Memory B cell (primary cell): ENCODE results near the gene XRN2.
"Not testable (repeated sequence)": the region's sequence is repeated elsewhere in the genome, so short reads cannot be mapped to it uniquely, and the experiment has no call there.

Experiments used
- ATAC-seq: fragments of 150-1000 bp; cut with Tn5 transposase; 2 replicates; pipeline ENCODE4 v1.10.0; 2021; ENCODE audit warnings: low read depth, mild to moderate bottlenecking, moderate library complexity
- DNase-seq, 2 donors: peaks; one replicate each; pipeline ENCODE4 v3.0.0; 2022; ENCODE audit warnings: low spot score in 2 of 2
- H3K27ac Mint-ChIP-seq: one replicate; pipeline ENCODE4 v1.8.0; 2022; ENCODE audit warnings: mild to moderate bottlenecking, moderate library complexity, mixed read lengths
- H3K27me3 Mint-ChIP-seq: one replicate; pipeline ENCODE4 v1.8.0; 2022; ENCODE audit warnings: mixed read lengths
- H3K36me3 Mint-ChIP-seq: one replicate; pipeline ENCODE4 v1.8.0; 2022; ENCODE audit warnings: mild to moderate bottlenecking, mixed read lengths
- H3K4me1 Mint-ChIP-seq: one replicate; pipeline ENCODE4 v1.8.0; 2022; ENCODE audit warnings: mixed read lengths
- H3K4me3 Mint-ChIP-seq: one replicate; pipeline ENCODE4 v1.8.0; 2022; ENCODE audit warnings: mild to moderate bottlenecking, moderate library complexity, mixed read lengths
- H3K9me3 Mint-ChIP-seq: one replicate; pipeline ENCODE4 v1.8.0; 2022; ENCODE audit warnings: mixed read lengths

Gene XRN2

GRCh38 chr20:21393166-21393565, 90.0 kb downstream of the XRN2 start:
- ATAC-seq (no peak), DNase-seq (no peak)
- Mint-ChIP-seq H3K36me3 (peaks cover 15% of the 10 kb centered on the region), H3K4me1 (peaks cover 10% of the 10 kb centered on the region), H3K4me3 (no peak overlapping the region), H3K9me3 (no peaks in the 10 kb centered on the region), H3K27ac (no peak overlapping the region), H3K27me3 (peaks cover 18% of the 10 kb centered on the region)

- Mint-ChIP-seq H3K4me3 (no peak overlapping the region), H3K4me1 (peaks cover 10% of the 10 kb centered on the region), H3K36me3 (peaks cover 15% of the 10 kb centered on the region), H3K27me3 (peaks cover 23% of the 10 kb centered on the region), H3K9me3 (no peaks in the 10 kb centered on the region), H3K27ac (no peak overlapping the region)
- DNase-seq (no peak), ATAC-seq (no peak)
Measured at GRCh38 chr20:21393816-21394519, 90.8 kb downstream of the XRN2 start.

- H3K4me1 Mint-ChIP-seq = peaks cover 10% of the 10 kb centered on the region
- peaks cover 25% of the 10 kb centered on the region for H3K27me3 Mint-ChIP-seq
- H3K27ac Mint-ChIP-seq = no peak overlapping the region
- no peak for ATAC-seq
- H3K36me3 Mint-ChIP-seq = peaks cover 15% of the 10 kb centered on the region
- H3K4me3 Mint-ChIP-seq = no peak overlapping the region
- H3K9me3 Mint-ChIP-seq = no peaks in the 10 kb centered on the region
- no peak for DNase-seq
Measured at GRCh38 chr20:21394551-21394950, 91.4 kb downstream of the XRN2 start.

GRCh38 chr20:21395051-21395665, 92.0 kb downstream of the XRN2 start:
- Mint-ChIP-seq H3K4me3 (no peak overlapping the region), H3K27me3 (peaks cover 25% of the 10 kb centered on the region), H3K36me3 (peaks cover 13% of the 10 kb centered on the region), H3K9me3 (no peaks in the 10 kb centered on the region), H3K27ac (no peak overlapping the region), H3K4me1 (peaks cover 10% of the 10 kb centered on the region)
- ATAC-seq (no peak), DNase-seq (no peak)

- Mint-ChIP-seq H3K36me3 (peaks cover 6% of the 10 kb centered on the region), H3K4me3 (no peak overlapping the region), H3K27me3 (peaks cover 28% of the 10 kb centered on the region), H3K4me1 (peaks cover 10% of the 10 kb centered on the region), H3K9me3 (no peaks in the 10 kb centered on the region), H3K27ac (no peak overlapping the region)
- ATAC-seq (no peak), DNase-seq (peak in 1 of 2 donors; percentile 23)
Measured at GRCh38 chr20:21395666-21396598, 92.8 kb downstream of the XRN2 start.

- no peak overlapping the region for H3K27ac Mint-ChIP-seq
- no peaks in the 10 kb centered on the region for H3K9me3 Mint-ChIP-seq
- DNase-seq (peak in 1 of 2 donors; percentile 26), ATAC-seq (no peak)
- peaks cover 8% of the 10 kb centered on the region for H3K4me1 Mint-ChIP-seq
- H3K27me3 Mint-ChIP-seq = peaks cover 23% of the 10 kb centered on the region
- H3K36me3 Mint-ChIP-seq = peaks cover 3% of the 10 kb centered on the region
- no peak overlapping the region for H3K4me3 Mint-ChIP-seq
Measured at GRCh38 chr20:21396599-21397340, 93.6 kb downstream of the XRN2 start.

GRCh38 chr20:21397341-21398108, 94.4 kb downstream of the XRN2 start, which contains the start of gene NKX2-4:
Gene NKX2-4 (minus strand): TSS chr20:21397526. CDS start chr20:21397399, 127 bp downstream.
- Mint-ChIP-seq H3K4me3 (no peak within 1 kb of the TSS), H3K36me3 (no peaks in the 10 kb centered on the region), H3K4me1 (peaks cover 5% of the 10 kb centered on the region), H3K27ac (no peak within 1 kb of the TSS), H3K9me3 (no peaks in the 10 kb centered on the region), H3K27me3 (peaks cover 19% of the 10 kb centered on the region)
- DNase-seq (no peak), ATAC-seq (no peak)

GRCh38 chr20:21398109-21399004, 95.2 kb downstream of the XRN2 start:
- Mint-ChIP-seq H3K9me3 (no peaks in the 10 kb centered on the region), H3K27me3 (peaks cover 15% of the 10 kb centered on the region), H3K36me3 (no peaks in the 10 kb centered on the region), H3K4me1 (peaks cover 2% of the 10 kb centered on the region), H3K4me3 (no peak overlapping the region), H3K27ac (no peak overlapping the region)
- ATAC-seq (no peak), DNase-seq (no peak)

- ATAC-seq = no peak
- Mint-ChIP-seq H3K27me3 (peaks cover 16% of the 10 kb centered on the region), H3K9me3 (no peaks in the 10 kb centered on the region), H3K4me3 (no peak overlapping the region), H3K4me1 (peaks cover 2% of the 10 kb centered on the region), H3K27ac (no peak overlapping the region), H3K36me3 (no peaks in the 10 kb centered on the region)
- no peak for DNase-seq
Measured at GRCh38 chr20:21399005-21399475, 95.9 kb downstream of the XRN2 start.

- H3K27ac Mint-ChIP-seq = no peak overlapping the region
- H3K27me3 Mint-ChIP-seq = peaks cover 18% of the 10 kb centered on the region
- no peak for ATAC-seq
- peaks cover 2% of the 10 kb centered on the region for H3K36me3 Mint-ChIP-seq
- DNase-seq = no peak
- H3K4me3 Mint-ChIP-seq = no peak overlapping the region
- no peaks in the 10 kb centered on the region for H3K4me1 Mint-ChIP-seq
- H3K9me3 Mint-ChIP-seq = peaks cover 19% of the 10 kb centered on the region
Measured at GRCh38 chr20:21411725-21412124, 108.6 kb downstream of the XRN2 start.

GRCh38 chr20:21413996-21414395, 110.9 kb downstream of the XRN2 start:
- not testable (repeated sequence) for H3K4me1 Mint-ChIP-seq, DNase-seq, ATAC-seq, H3K4me3 Mint-ChIP-seq, H3K27ac Mint-ChIP-seq, H3K36me3 Mint-ChIP-seq
- peaks cover 18% of the 10 kb centered on the region for H3K9me3 Mint-ChIP-seq
- peaks cover 12% of the 10 kb centered on the region for H3K27me3 Mint-ChIP-seq

- not testable (repeated sequence) for H3K4me3 Mint-ChIP-seq, H3K27ac Mint-ChIP-seq, H3K36me3 Mint-ChIP-seq, ATAC-seq, H3K4me1 Mint-ChIP-seq, DNase-seq
- H3K27me3 Mint-ChIP-seq = peaks cover 13% of the 10 kb centered on the region
- peaks cover 19% of the 10 kb centered on the region for H3K9me3 Mint-ChIP-seq
Measured at GRCh38 chr20:21419147-21419546, 116.0 kb downstream of the XRN2 start.
